Measurements from ENCODE around the gene MALSU1. TPM values are rescaled to one million over a fixed set of nuclear protein-coding genes. Genes with fewer than 3 reads are reported as not detected.

Gene MALSU1
- total RNA-seq (10 to 100 TPM; 29.0 to 39.6 (median 37.9) TPM), total RNA-seq (14.5 to 46.1 (median 22.5) reads per million in 29 experiments)
- 34.8 TPM for total RNA-seq (2013)

DNA sequence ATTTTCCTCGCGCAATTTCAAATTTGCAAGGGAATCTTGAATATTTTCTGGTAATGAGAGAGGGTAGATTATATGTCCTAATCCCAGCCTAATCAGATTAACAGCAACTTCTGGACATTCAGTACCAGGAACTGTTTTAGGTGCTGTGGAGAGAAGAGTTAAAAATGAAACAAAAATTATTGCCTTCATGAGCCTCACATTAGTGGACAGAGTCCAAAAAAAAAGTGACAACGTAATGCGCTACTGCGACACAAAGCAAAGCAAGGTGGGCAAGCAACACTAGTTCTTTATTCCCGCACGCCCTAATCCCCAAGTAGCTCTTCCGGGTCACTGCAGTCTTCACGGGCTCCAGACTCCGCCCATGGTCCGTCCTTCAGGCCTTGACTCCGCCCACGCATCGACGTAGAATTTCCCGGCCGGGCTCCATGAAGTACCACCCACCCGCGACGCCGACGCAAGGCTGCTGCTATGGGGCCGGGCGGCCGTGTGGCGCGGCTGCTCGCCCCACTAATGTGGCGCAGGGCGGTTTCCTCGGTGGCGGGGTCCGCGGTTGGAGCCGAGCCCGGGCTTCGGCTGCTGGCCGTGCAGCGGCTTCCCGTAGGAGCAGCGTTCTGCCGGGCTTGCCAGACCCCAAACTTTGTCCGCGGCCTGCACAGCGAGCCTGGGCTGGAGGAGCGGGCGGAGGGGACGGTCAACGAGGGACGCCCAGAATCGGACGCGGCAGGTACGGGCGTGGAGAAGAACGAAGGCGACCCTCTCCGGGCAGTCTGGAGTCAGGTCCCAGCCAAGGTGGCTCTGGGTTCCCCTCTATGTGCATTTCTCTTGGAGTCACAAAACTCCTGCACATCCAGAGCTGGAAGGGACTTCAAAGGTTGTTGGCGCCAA is at the start of gene MALSU1:
Gene MALSU1 (plus strand): TSS at position 455 of the 885 bp plus-strand sequence. CDS start 14 bp downstream, at position 469.
- Histone ChIP-seq H3K36me3 (ENCODE audit: control insufficient read depth in 2 of 2, extremely low read depth in 1 of 2, insufficient read depth in 1 of 2, low read length in 1 of 2) (peaks cover 0 to 16% of the 10 kb centered on the region in 2 donors), H3K4me1 (ENCODE audit: control insufficient read depth in 1 of 2, extremely low read depth in 1 of 2, insufficient read depth in 2 of 2, low read length in 2 of 2) (peaks cover 20 to 38% of the 10 kb centered on the region in 2 experiments), H3K4me3 (ENCODE audit: control insufficient read depth in 1 of 2, extremely low read depth in 1 of 2, low read length in 1 of 2) (peak within 1 kb of the TSS; percentile 87 to 95), H3K27ac (ENCODE audit: low read length) (peak within 1 kb of the TSS; percentile 86), H3K27me3 (replicated peaks in 1 of 2; ENCODE audit: control insufficient read depth in 2 of 2, extremely low read depth in 1 of 2, insufficient read depth in 2 of 2, low read length in 1 of 2) (no peaks in the 10 kb centered on the region), H3K9me3 (no peaks in the 10 kb centered on the region)
- ATAC-seq (replicated peaks in 1 of 4) = peak; percentile 99 to 100 (median 100)
- no peaks in the 10 kb centered on the region for H3K27me3 Mint-ChIP-seq
- peak within 1 kb of the TSS; percentile 89 to 95 (median 89) for H3K4me3 Mint-ChIP-seq
- peaks cover 17% of the 10 kb centered on the region for H3K36me3 Mint-ChIP-seq
- POLR2A ChIA-PET = interaction anchor here (0.6 to 1.1 kb wide), 4 partner anchors 18 to 1352 kb away, joined by 3 to 5 read pairs (median 4); no protein-coding TSS in a partner anchor
- WGBS (ENCODE audit: insufficient coverage) = under 1% methylated on average over 53 of the region's 59 CpGs
- no peaks in the 10 kb centered on the region for H3K9me3 Mint-ChIP-seq
- peaks cover 44 to 56% (median 45%) of the 10 kb centered on the region in 3 donors for H3K4me1 Mint-ChIP-seq
- peak within 1 kb of the TSS; percentile 93 to 99 for H3K27ac Mint-ChIP-seq
- DNase-seq = peak; percentile 89 to 99 (median 95)
- CTCF ChIA-PET = interaction anchor here (0.6 to 2.4 kb wide), 7 partner anchors 21 to 1799 kb away, joined by 3 to 14 read pairs (median 3); no protein-coding TSS in a partner anchor

DNA sequence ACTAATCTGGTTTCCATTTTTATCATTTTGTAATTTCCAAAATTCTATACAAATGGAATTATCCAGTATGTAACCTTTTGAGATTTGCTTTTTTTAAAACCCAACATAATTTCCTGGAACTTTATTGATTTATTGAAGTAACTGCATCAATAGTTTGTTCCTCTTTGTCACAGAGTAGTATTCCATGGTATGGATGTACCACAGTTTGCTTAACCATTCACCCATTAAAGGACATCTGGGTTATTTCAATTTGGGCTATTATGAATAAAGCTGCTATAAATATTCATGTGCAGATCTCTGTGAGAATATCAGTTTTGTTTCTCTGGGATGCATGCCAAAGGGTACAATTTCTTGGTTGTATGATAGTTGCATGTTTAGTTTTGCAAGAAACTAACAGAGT is 49.7 kb upstream of the MALSU1 start:
- H3K27me3 ChIP-seq (replicated peaks in 1 of 2; ENCODE audit: control insufficient read depth in 2 of 2, extremely low read depth in 1 of 2, insufficient read depth in 2 of 2, low read length in 1 of 2) = peaks cover 7 to 32% of the 10 kb centered on the region in 2 experiments
- H3K4me3 ChIP-seq (ENCODE audit: control insufficient read depth in 1 of 2, extremely low read depth in 1 of 2, low read length in 1 of 2) = no peak overlapping the region
- Mint-ChIP-seq H3K27me3 (peaks cover 57 to 74% of the 10 kb centered on the region in 2 donors), H3K4me1 (peaks cover 0 to 3% (median 2%) of the 10 kb centered on the region in 3 donors), H3K9me3 (peaks cover 8 to 16% (median 12%) of the 10 kb centered on the region in 3 donors), H3K27ac (no peak overlapping the region), H3K4me3 (no peak overlapping the region), H3K36me3 (no peaks in the 10 kb centered on the region)
- ChIA-PET CTCF (interaction anchor here in 1 of 2 donors (0.6 kb wide), 1 partner anchor 22 kb away, joined by 5 read pairs; no protein-coding TSS in a partner anchor), POLR2A (no interaction called here)
- H3K9me3 ChIP-seq = no peaks in the 10 kb centered on the region
- no peaks in the 10 kb centered on the region for H3K36me3 ChIP-seq (ENCODE audit: control insufficient read depth in 2 of 2, extremely low read depth in 1 of 2, insufficient read depth in 1 of 2, low read length in 1 of 2)
- ATAC-seq (replicated peaks in 1 of 4) (no peak), DNase-seq (no peak)
- H3K27ac ChIP-seq (ENCODE audit: low read length) = no peak overlapping the region
- H3K4me1 ChIP-seq (ENCODE audit: control insufficient read depth in 1 of 2, extremely low read depth in 1 of 2, insufficient read depth in 2 of 2, low read length in 2 of 2) = peaks cover 0 to 8% of the 10 kb centered on the region in 2 experiments

DNA sequence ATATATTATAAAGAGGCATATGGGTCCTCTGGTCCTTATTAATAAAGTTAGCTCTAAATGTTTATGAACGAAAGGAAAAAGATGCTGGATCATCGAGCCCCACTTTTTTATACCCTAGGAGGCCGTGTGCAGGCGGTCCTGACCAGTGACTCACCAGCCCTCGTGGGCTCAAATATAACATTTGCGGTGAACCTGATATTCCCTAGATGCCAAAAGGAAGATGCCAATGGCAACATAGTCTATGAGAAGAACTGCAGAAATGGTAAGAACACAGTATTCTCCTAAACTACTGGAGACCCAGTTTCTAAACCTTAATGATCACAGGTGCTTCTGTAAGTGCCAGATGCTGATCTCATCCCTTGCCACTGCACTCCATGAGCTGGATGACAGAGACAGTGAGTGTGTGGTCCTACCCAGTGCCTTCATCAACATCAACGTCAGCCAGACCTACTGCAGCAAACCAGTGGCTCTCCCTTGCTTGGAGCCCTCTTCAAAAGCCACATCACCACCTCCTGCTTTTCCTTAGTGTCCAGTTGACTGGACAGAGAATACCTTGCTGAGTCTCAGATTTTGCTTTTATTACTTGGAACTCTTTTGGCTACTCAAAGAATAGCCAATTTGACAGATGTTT is 45.0 kb upstream of the MALSU1 start:
- no peak overlapping the region for H3K27ac ChIP-seq (ENCODE audit: low read length)
- no peaks in the 10 kb centered on the region for H3K9me3 ChIP-seq
- H3K27me3 ChIP-seq (replicated peaks in 1 of 2; ENCODE audit: control insufficient read depth in 2 of 2, extremely low read depth in 1 of 2, insufficient read depth in 2 of 2, low read length in 1 of 2) = peaks cover 0 to 8% of the 10 kb centered on the region in 2 experiments
- ATAC-seq (replicated peaks in 1 of 4) (no peak), DNase-seq (no peak)
- H3K4me3 Mint-ChIP-seq = no peak overlapping the region
- H3K9me3 Mint-ChIP-seq = peaks cover 8 to 16% (median 12%) of the 10 kb centered on the region in 3 donors
- H3K36me3 Mint-ChIP-seq = no peaks in the 10 kb centered on the region
- no CpG with 5 or more reads among the region's 7 CpGs for WGBS (ENCODE audit: insufficient coverage)
- H3K4me3 ChIP-seq (ENCODE audit: control insufficient read depth in 1 of 2, extremely low read depth in 1 of 2, low read length in 1 of 2) = no peak overlapping the region
- peaks cover 59 to 73% of the 10 kb centered on the region in 2 donors for H3K27me3 Mint-ChIP-seq
- H3K4me1 Mint-ChIP-seq = no peaks in the 10 kb centered on the region
- H3K4me1 ChIP-seq (ENCODE audit: control insufficient read depth in 1 of 2, extremely low read depth in 1 of 2, insufficient read depth in 2 of 2, low read length in 2 of 2) = no peaks in the 10 kb centered on the region
- H3K27ac Mint-ChIP-seq = no peak overlapping the region
- no peaks in the 10 kb centered on the region for H3K36me3 ChIP-seq (ENCODE audit: control insufficient read depth in 2 of 2, extremely low read depth in 1 of 2, insufficient read depth in 1 of 2, low read length in 1 of 2)
- ChIA-PET POLR2A (no interaction called here), CTCF (no interaction called here)

DNA sequence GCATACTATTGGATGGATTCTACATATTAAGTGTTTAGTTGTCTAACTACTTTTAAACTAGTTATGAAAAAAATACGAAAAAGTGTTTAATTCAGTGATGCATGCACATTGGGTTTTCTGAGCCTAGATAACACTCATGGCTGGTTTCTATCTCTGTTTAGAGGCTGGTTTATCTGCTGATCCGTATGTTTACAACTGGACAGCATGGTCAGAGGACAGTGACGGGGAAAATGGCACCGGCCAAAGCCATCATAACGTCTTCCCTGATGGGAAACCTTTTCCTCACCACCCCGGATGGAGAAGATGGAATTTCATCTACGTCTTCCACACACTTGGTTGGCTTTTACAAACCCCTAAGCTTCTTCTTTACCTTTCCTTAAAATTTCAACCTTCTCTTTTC is 42.4 kb upstream of the MALSU1 start:
- Mint-ChIP-seq H3K27ac (no peak overlapping the region), H3K4me3 (no peak overlapping the region), H3K36me3 (no peaks in the 10 kb centered on the region), H3K27me3 (peaks cover 42 to 50% of the 10 kb centered on the region in 2 donors), H3K4me1 (no peaks in the 10 kb centered on the region), H3K9me3 (peaks cover 4 to 8% (median 4%) of the 10 kb centered on the region in 3 donors)
- Histone ChIP-seq H3K27me3 (replicated peaks in 1 of 2; ENCODE audit: control insufficient read depth in 2 of 2, extremely low read depth in 1 of 2, insufficient read depth in 2 of 2, low read length in 1 of 2) (peaks cover 0 to 5% of the 10 kb centered on the region in 2 experiments), H3K9me3 (no peaks in the 10 kb centered on the region), H3K4me3 (ENCODE audit: control insufficient read depth in 1 of 2, extremely low read depth in 1 of 2, low read length in 1 of 2) (no peak overlapping the region), H3K36me3 (ENCODE audit: control insufficient read depth in 2 of 2, extremely low read depth in 1 of 2, insufficient read depth in 1 of 2, low read length in 1 of 2) (no peaks in the 10 kb centered on the region), H3K4me1 (ENCODE audit: control insufficient read depth in 1 of 2, extremely low read depth in 1 of 2, insufficient read depth in 2 of 2, low read length in 2 of 2) (no peaks in the 10 kb centered on the region), H3K27ac (ENCODE audit: low read length) (no peak overlapping the region)
- WGBS (ENCODE audit: insufficient coverage) = 83% methylated on average over 1 of the region's 7 CpGs
- CTCF ChIA-PET = interaction anchor here in 1 of 2 donors (1.8 kb wide), 1 partner anchor 17 kb away, joined by 6 read pairs; no protein-coding TSS in a partner anchor
- POLR2A ChIA-PET = no interaction called here
- DNase-seq (no peak), ATAC-seq (replicated peaks in 1 of 4) (no peak)

DNA sequence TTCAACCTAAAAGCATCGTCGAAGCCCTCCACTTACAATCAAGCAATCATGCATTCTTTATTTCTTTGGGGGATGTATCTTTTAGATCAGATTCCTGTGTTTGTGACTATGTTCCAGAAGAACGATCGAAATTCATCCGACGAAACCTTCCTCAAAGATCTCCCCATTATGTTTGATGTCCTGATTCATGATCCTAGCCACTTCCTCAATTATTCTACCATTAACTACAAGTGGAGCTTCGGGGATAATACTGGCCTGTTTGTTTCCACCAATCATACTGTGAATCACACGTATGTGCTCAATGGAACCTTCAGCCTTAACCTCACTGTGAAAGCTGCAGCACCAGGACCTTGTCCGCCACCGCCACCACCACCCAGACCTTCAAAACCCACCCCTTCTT is 38.8 kb upstream of the MALSU1 start:
- CTCF ChIA-PET = interaction anchor here (0.5 to 1.3 kb wide), 4 partner anchors 9 to 453 kb away, joined by 3 to 5 read pairs (median 4); no protein-coding TSS in a partner anchor
- DNase-seq = no peak
- H3K4me1 ChIP-seq (ENCODE audit: control insufficient read depth in 1 of 2, extremely low read depth in 1 of 2, insufficient read depth in 2 of 2, low read length in 2 of 2) = no peaks in the 10 kb centered on the region
- Mint-ChIP-seq H3K4me1 (no peaks in the 10 kb centered on the region), H3K27me3 (peaks cover 23 to 32% of the 10 kb centered on the region in 2 donors), H3K36me3 (no peaks in the 10 kb centered on the region), H3K27ac (no peak overlapping the region), H3K9me3 (no peaks in the 10 kb centered on the region), H3K4me3 (no peak overlapping the region)
- H3K36me3 ChIP-seq (ENCODE audit: control insufficient read depth in 2 of 2, extremely low read depth in 1 of 2, insufficient read depth in 1 of 2, low read length in 1 of 2) = no peaks in the 10 kb centered on the region
- no peak for ATAC-seq (replicated peaks in 1 of 4)
- POLR2A ChIA-PET = no interaction called here
- H3K27me3 ChIP-seq (replicated peaks in 1 of 2; ENCODE audit: control insufficient read depth in 2 of 2, extremely low read depth in 1 of 2, insufficient read depth in 2 of 2, low read length in 1 of 2) = peaks cover 0 to 6% of the 10 kb centered on the region in 2 experiments
- H3K27ac ChIP-seq (ENCODE audit: low read length) = no peak overlapping the region
- H3K4me3 ChIP-seq (ENCODE audit: control insufficient read depth in 1 of 2, extremely low read depth in 1 of 2, low read length in 1 of 2) = no peak overlapping the region
- WGBS (ENCODE audit: insufficient coverage) = 54% methylated on average over 2 of the region's 10 CpGs
- H3K9me3 ChIP-seq = no peaks in the 10 kb centered on the region

DNA sequence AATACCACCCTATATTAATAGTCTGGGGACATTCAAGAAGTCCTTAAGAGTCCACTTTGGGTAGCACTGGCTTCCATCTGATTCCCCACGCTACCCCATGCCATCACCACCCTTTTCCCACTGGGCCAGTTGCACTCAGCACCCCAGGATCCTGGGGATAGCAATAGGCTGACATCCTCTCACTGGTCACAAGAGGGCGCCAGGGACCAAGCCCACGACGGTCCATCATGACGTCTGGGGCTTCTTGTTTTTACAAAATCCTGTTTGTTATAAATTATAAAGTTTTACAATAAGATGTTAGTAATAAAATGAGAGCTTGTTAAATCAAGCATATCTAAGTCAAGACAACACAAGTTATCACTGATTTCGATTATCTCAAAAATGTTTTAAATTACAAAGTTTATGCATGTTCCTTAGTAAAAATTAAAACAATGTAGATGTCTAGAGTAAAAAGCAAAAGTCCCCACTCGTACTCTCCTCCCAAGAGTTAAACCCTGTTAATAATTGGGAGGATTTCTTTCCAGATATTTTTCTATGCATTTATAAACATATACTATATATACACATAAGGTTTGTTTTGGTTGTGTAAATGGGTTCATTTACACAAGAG is 37.2 kb upstream of the MALSU1 start:
- ATAC-seq (replicated peaks in 1 of 4) (peak; percentile 75 to 86 (median 84)), DNase-seq (peak in 34 of 35 experiments; percentile 16 to 74 (median 42))
- Mint-ChIP-seq H3K27ac (no peak overlapping the region), H3K4me3 (no peak overlapping the region), H3K4me1 (no peaks in the 10 kb centered on the region), H3K27me3 (peaks cover 16% of the 10 kb centered on the region in 2 donors), H3K9me3 (no peaks in the 10 kb centered on the region), H3K36me3 (no peaks in the 10 kb centered on the region)
- Histone ChIP-seq H3K4me3 (ENCODE audit: control insufficient read depth in 1 of 2, extremely low read depth in 1 of 2, low read length in 1 of 2) (no peak overlapping the region), H3K27ac (ENCODE audit: low read length) (no peak overlapping the region), H3K27me3 (replicated peaks in 1 of 2; ENCODE audit: control insufficient read depth in 2 of 2, extremely low read depth in 1 of 2, insufficient read depth in 2 of 2, low read length in 1 of 2) (peaks cover 0 to 10% of the 10 kb centered on the region in 2 experiments), H3K36me3 (ENCODE audit: control insufficient read depth in 2 of 2, extremely low read depth in 1 of 2, insufficient read depth in 1 of 2, low read length in 1 of 2) (no peaks in the 10 kb centered on the region), H3K9me3 (no peaks in the 10 kb centered on the region), H3K4me1 (ENCODE audit: control insufficient read depth in 1 of 2, extremely low read depth in 1 of 2, insufficient read depth in 2 of 2, low read length in 2 of 2) (no peaks in the 10 kb centered on the region)
- WGBS (ENCODE audit: insufficient coverage) = 0% methylated on average over 1 of the region's 7 CpGs
- ChIA-PET CTCF (interaction anchor here (0.6 to 4.5 kb wide), 9 partner anchors 11 to 447 kb away, joined by 3 to 41 read pairs (median 3); no protein-coding TSS in a partner anchor), POLR2A (no interaction called here)

All from T-cell (primary cell).